ENCODE results near the gene SDF2.

GRCh38 chr17:28675980-28676379, 14.3 kb upstream of the SDF2 start:
- no peak for TF ChIP-seq PURB (CRISPR knock-in tag; IDR thresholded peaks at IDR 0.05; ENCODE audit: low read depth)
- no peak for TF ChIP-seq ZBTB8A (IDR thresholded peaks at IDR 0.05; ENCODE audit: partially characterized antibody)
- no peak for TF ChIP-seq JUN (IDR thresholded peaks at IDR 0.05; ENCODE audit: borderline replicate concordance, low read depth, low read length)
- no peak for TF ChIP-seq JUN (CRISPR knock-in tag; IDR thresholded peaks at IDR 0.05; ENCODE audit: borderline replicate concordance)
- no peak for TF ChIP-seq MCM2 (IDR thresholded peaks at IDR 0.05; ENCODE audit: low read depth)
- no peak for TF ChIP-seq MXI1 (IDR thresholded peaks at IDR 0.05; ENCODE audit: low read depth, low read length)
- no peak for TF ChIP-seq ETV5 (CRISPR knock-in tag; IDR thresholded peaks at IDR 0.05; ENCODE audit: low read depth)
- no peak for TF ChIP-seq ZBTB5 (IDR thresholded peaks at IDR 0.05)
- no peak for TF ChIP-seq BCL6 (CRISPR knock-in tag; IDR thresholded peaks at IDR 0.05)
- TF ChIP-seq ZNF764 (CRISPR knock-in tag; IDR thresholded peaks at IDR 0.05; ENCODE audit: low read depth) = no peak
